K562 (cell line): Measurements from ENCODE around the gene CEP120.
"Not testable (repeated sequence)": the region's sequence is repeated elsewhere in the genome, so short reads cannot be mapped to it uniquely, and the experiment has no call there.

Experiments used
- NFXL1 ChIP-seq: fragments of 450-650 bp; formaldehyde crosslinking; IDR thresholded peaks from 2 replicates; pipeline ENCODE4 v1.4.0; 2021; ENCODE audit warnings: mild to moderate bottlenecking
- SIX5 ChIP-seq, 2 experiments: IDR thresholded peaks; 2 replicates each; pipeline ENCODE4 v1.6.1; 2011; ENCODE audit warnings: low read length in 2 of 2, borderline replicate concordance in 1 of 2, low read depth in 1 of 2, mild to moderate bottlenecking in 1 of 2, moderate library complexity in 1 of 2; ENCODE audit not compliant: insufficient read depth in 1 of 2
- ZNF274 ChIP-seq: IDR thresholded peaks from 2 replicates; pipeline ENCODE4 v1.6.1; 2011; ENCODE audit warnings: low read depth, mild to moderate bottlenecking, low read length, moderate library complexity, borderline replicate concordance

DNA sequence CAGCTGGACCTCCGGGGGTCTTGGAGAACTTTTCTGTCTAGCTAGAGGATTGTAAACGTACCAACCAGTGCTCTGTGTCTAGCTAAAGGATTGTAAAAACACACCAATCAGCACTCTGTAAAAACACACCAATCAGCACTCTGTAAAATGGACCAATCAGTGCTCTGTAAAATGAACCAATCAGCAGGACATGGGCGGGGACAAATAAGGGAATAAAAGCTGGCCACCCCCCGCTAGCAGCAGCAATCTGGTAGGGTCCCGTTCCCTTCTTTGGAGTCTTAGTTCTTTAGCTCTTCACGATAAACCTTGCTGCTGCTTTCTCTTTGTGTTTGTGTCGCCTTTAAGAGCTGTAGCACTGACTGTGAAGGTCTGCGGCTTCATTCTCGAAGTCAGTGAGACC is 114.8 kb downstream of the CEP120 start:
- not testable (repeated sequence) for TF ChIP-seq ZNF274; SIX5 (IDR thresholded peaks at IDR 0.05; ENCODE audit: borderline replicate concordance in 1 of 2, insufficient read depth in 1 of 2, low read depth in 1 of 2, low read length in 2 of 2); NFXL1
